ENCODE data around the gene C1orf116. TPM values are rescaled to one million over a fixed set of nuclear protein-coding genes. Genes with fewer than 3 reads are reported as not detected.

C1orf116 gene
- total RNA-seq, 1 experiment from 2014 or later, result 36.7 TPM

DNA sequence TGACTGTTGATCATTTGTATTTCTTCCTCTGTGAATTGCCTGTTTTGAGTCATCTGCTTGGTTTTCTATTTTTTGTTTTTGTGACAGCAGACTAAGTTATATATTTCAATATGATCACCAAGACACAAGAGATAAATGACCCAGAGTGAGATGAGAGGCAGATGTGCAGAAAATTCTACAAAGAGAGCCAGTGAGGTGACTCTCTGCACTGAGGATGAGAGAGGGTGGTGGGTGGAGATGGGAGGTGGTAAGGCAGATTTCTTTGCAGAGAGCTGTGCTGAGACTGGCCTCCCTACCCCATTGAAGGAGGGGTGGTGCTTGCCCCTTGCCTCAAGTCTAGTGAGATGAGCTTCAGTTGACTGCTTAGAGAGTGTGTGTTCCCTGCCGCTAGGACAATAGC lies 44.7 kb downstream of the C1orf116 start:
- Histone ChIP-seq H2AFZ (no peak overlapping the region), H3K36me3 (ENCODE audit: low read depth) (no peaks in the 10 kb centered on the region), H3K9me2 (ENCODE audit: insufficient read depth) (no peaks in the 10 kb centered on the region), H3K9me3 (ENCODE audit: insufficient read depth, low read depth) (no peaks in the 10 kb centered on the region), H4K20me1 (ENCODE audit: insufficient read depth) (no peaks in the 10 kb centered on the region), H3K4me3 (no peak overlapping the region), H3K27ac (no peak overlapping the region), H3K79me2 (ENCODE audit: low read depth) (no peaks in the 10 kb centered on the region), H3K27me3 (ENCODE audit: insufficient read depth, low read depth) (no peaks in the 10 kb centered on the region), H3K4me1 (replicated peaks; ENCODE audit: insufficient read depth) (no peaks in the 10 kb centered on the region), H3F3A (ENCODE audit: insufficient read depth, low read depth) (no peaks in the 10 kb centered on the region), H3K4me2 (no peak overlapping the region)
- ChIA-PET POLR2A (ENCODE audit: unreplicated experiment) (no interaction called here), CTCF (interaction anchor here (0.6 kb wide), 1 partner anchor 205 kb away, joined by 3 read pairs; no protein-coding TSS in a partner anchor)
- no TSS peak for BruUV-seq (replicated peaks)
- TF ChIP-seq, protein P1, sequence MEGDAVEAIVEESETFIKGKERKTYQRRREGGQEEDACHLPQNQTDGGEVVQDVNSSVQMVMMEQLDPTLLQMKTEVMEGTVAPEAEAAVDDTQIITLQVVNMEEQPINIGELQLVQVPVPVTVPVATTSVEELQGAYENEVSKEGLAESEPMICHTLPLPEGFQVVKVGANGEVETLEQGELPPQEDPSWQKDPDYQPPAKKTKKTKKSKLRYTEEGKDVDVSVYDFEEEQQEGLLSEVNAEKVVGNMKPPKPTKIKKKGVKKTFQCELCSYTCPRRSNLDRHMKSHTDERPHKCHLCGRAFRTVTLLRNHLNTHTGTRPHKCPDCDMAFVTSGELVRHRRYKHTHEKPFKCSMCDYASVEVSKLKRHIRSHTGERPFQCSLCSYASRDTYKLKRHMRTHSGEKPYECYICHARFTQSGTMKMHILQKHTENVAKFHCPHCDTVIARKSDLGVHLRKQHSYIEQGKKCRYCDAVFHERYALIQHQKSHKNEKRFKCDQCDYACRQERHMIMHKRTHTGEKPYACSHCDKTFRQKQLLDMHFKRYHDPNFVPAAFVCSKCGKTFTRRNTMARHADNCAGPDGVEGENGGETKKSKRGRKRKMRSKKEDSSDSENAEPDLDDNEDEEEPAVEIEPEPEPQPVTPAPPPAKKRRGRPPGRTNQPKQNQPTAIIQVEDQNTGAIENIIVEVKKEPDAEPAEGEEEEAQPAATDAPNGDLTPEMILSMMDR (conservative IDR thresholded peaks at IDR 0.05), result no peak
- TF ChIP-seq EZH2 (IDR thresholded peaks at IDR 0.05; ENCODE audit: low read depth), result no peak
- DNase-seq, result no peak
- intact Hi-C loops (cut with micrococcal nuclease; ENCODE audit: unreplicated experiment), result no loop called here

DNA sequence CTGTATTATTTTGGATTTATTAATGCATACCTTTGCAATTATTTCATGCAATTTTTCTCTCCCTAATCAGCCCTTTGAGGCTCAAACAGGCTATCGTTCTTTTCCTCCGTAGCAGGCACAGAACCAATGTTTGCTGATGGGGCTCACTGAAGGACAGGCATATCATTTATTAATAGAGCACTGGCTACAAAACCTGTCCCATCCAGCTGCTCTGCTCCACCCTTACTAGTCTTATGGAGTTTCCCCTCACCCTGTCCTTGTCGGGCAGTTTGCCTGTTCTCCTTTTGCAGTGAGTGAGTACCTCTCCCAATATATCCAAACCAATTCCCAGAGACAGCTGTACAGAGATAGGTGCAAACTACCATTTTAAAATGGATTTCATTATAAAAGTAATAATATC lies 45.7 kb downstream of the C1orf116 start:
- H3K27me3 ChIP-seq (ENCODE audit: insufficient read depth, low read depth), result no peaks in the 10 kb centered on the region
- H3K4me3 ChIP-seq, result no peak overlapping the region
- H3K9me2 ChIP-seq (ENCODE audit: insufficient read depth), result no peaks in the 10 kb centered on the region
- intact Hi-C loops (cut with micrococcal nuclease; ENCODE audit: unreplicated experiment), result no loop called here
- no peaks in the 10 kb centered on the region for H3K4me1 ChIP-seq (replicated peaks; ENCODE audit: insufficient read depth)
- TF ChIP-seq EZH2 (IDR thresholded peaks at IDR 0.05; ENCODE audit: low read depth), result no peak
- TF ChIP-seq, protein P1 (conservative IDR thresholded peaks at IDR 0.05), result no peak
- POLR2A ChIA-PET (ENCODE audit: unreplicated experiment), result interaction anchor here (0.6 to 0.7 kb wide), 2 partner anchors 46 to 195 kb away, joined by 3 to 4 read pairs; partner anchors contain the start of gene C1orf116
- H3K36me3 ChIP-seq (ENCODE audit: low read depth), result no peaks in the 10 kb centered on the region
- H3K9me3 ChIP-seq (ENCODE audit: insufficient read depth, low read depth), result no peaks in the 10 kb centered on the region
- no peak overlapping the region for H3K27ac ChIP-seq
- no peak overlapping the region for H2AFZ ChIP-seq
- CTCF ChIA-PET, result no interaction called here
- no peaks in the 10 kb centered on the region for H3F3A ChIP-seq (ENCODE audit: insufficient read depth, low read depth)
- H3K4me2 ChIP-seq, result no peak overlapping the region
- no TSS peak for BruUV-seq (replicated peaks)
- no peaks in the 10 kb centered on the region for H3K79me2 ChIP-seq (ENCODE audit: low read depth)
- no peak for DNase-seq
- H4K20me1 ChIP-seq (ENCODE audit: insufficient read depth), result no peaks in the 10 kb centered on the region

DNA sequence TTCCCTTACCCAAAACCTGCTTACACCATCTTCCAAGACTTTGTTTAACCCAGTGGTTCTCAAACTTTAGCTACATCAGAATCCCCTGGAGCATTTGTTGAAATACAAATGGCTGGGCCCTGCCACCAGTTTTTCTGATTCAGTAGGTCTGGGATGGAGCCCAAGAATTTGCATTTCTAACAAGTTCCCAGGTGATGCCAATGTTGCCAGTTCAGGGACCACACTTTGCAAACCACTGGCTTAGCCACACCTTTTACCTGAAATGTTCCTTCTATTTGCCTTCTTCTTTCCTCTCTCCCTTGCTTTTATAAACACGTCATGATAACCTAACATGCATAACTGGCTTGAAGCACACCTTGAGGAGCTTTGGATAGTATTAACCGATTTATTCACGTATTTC lies 46.2 kb downstream of the C1orf116 start:
- H3K27me3 ChIP-seq (ENCODE audit: insufficient read depth, low read depth), result no peaks in the 10 kb centered on the region
- CTCF ChIA-PET, result interaction anchor here (0.5 kb wide), 1 partner anchor 535 kb away, joined by 7 read pairs; no protein-coding TSS in a partner anchor

More for the DNA sequence above, 46.2 kb downstream of the C1orf116 start:
- BruUV-seq (replicated peaks), result no TSS peak
- no peaks in the 10 kb centered on the region for H3K4me1 ChIP-seq (replicated peaks; ENCODE audit: insufficient read depth)
- no peaks in the 10 kb centered on the region for H3F3A ChIP-seq (ENCODE audit: insufficient read depth, low read depth)
- H3K4me3 ChIP-seq, result no peak overlapping the region
- no peaks in the 10 kb centered on the region for H3K36me3 ChIP-seq (ENCODE audit: low read depth)
- H3K4me2 ChIP-seq, result no peak overlapping the region
- H3K9me2 ChIP-seq (ENCODE audit: insufficient read depth), result no peaks in the 10 kb centered on the region
- no peaks in the 10 kb centered on the region for H4K20me1 ChIP-seq (ENCODE audit: insufficient read depth)
- POLR2A ChIA-PET (ENCODE audit: unreplicated experiment), result no interaction called here
- H3K79me2 ChIP-seq (ENCODE audit: low read depth), result no peaks in the 10 kb centered on the region
- no peak overlapping the region for H2AFZ ChIP-seq
- intact Hi-C loops (cut with micrococcal nuclease; ENCODE audit: unreplicated experiment), result no loop called here
- H3K9me3 ChIP-seq (ENCODE audit: insufficient read depth, low read depth), result no peaks in the 10 kb centered on the region
- H3K27ac ChIP-seq, result no peak overlapping the region
- TF ChIP-seq, protein P1 (conservative IDR thresholded peaks at IDR 0.05), result no peak
- TF ChIP-seq EZH2 (IDR thresholded peaks at IDR 0.05; ENCODE audit: low read depth), result no peak
- DNase-seq, result no peak
